ENCODE measurements around the gene PLA2G4B. TPM values are rescaled to one million over a fixed set of nuclear protein-coding genes. Genes with fewer than 3 reads are reported as not detected.
A peak's percentile ranks its signal among the peaks of the same experiment; 100 is the strongest.

Gene PLA2G4B
- 2.3 and 3.4 TPM in 2 replicates for total RNA-seq

GRCh38 chr15:41838400-41838897, at the start of gene PLA2G4B:
Gene PLA2G4B, plus strand, starts transcription at chr15:41838847. Its CDS starts 67 bp downstream, at chr15:41838914.
- H3K4me3 ChIP-seq (ENCODE audit: low read depth, low read length) = no peak within 1 kb of the TSS
- DNase-seq (ENCODE audit: low read depth) = no peak
- H3K36me3 ChIP-seq (ENCODE audit: control insufficient read depth, insufficient read depth, low read length) = no peaks in the 10 kb centered on the region
- H3K27me3 ChIP-seq (ENCODE audit: control insufficient read depth, insufficient read depth, low read length) = no peaks in the 10 kb centered on the region
- TF ChIP-seq CTCF (IDR thresholded peaks at IDR 0.05; ENCODE audit: insufficient read depth, low read length, poor library complexity, severe bottlenecking) = no peak

GRCh38 chr15:41789236-41789635, 49.4 kb upstream of the PLA2G4B start:
- no peaks in the 10 kb centered on the region for H3K27me3 ChIP-seq (ENCODE audit: control insufficient read depth, insufficient read depth, low read length)
- no peak for DNase-seq (ENCODE audit: low read depth)
- no peaks in the 10 kb centered on the region for H3K36me3 ChIP-seq (ENCODE audit: control insufficient read depth, insufficient read depth, low read length)
- no peak for TF ChIP-seq CTCF (IDR thresholded peaks at IDR 0.05; ENCODE audit: insufficient read depth, low read length, poor library complexity, severe bottlenecking)
- H3K4me3 ChIP-seq (ENCODE audit: low read depth, low read length) = no peak overlapping the region

- no peak for DNase-seq (ENCODE audit: low read depth)
- no peaks in the 10 kb centered on the region for H3K27me3 ChIP-seq (ENCODE audit: control insufficient read depth, insufficient read depth, low read length)
- no peaks in the 10 kb centered on the region for H3K36me3 ChIP-seq (ENCODE audit: control insufficient read depth, insufficient read depth, low read length)
- H3K4me3 ChIP-seq (ENCODE audit: low read depth, low read length) = no peak overlapping the region
- no peak for TF ChIP-seq CTCF (IDR thresholded peaks at IDR 0.05; ENCODE audit: insufficient read depth, low read length, poor library complexity, severe bottlenecking)
Observed at GRCh38 chr15:41789662-41790061, 49.0 kb upstream of the PLA2G4B start.

GRCh38 chr15:41790169-41790568, 48.5 kb upstream of the PLA2G4B start:
- no peak overlapping the region for H3K4me3 ChIP-seq (ENCODE audit: low read depth, low read length)
- DNase-seq (ENCODE audit: low read depth) = no peak
- no peak for TF ChIP-seq CTCF (IDR thresholded peaks at IDR 0.05; ENCODE audit: insufficient read depth, low read length, poor library complexity, severe bottlenecking)
- H3K36me3 ChIP-seq (ENCODE audit: control insufficient read depth, insufficient read depth, low read length) = no peaks in the 10 kb centered on the region
- no peaks in the 10 kb centered on the region for H3K27me3 ChIP-seq (ENCODE audit: control insufficient read depth, insufficient read depth, low read length)

GRCh38 chr15:41790756-41791546, 47.7 kb upstream of the PLA2G4B start:
- TF ChIP-seq CTCF (IDR thresholded peaks at IDR 0.05; ENCODE audit: insufficient read depth, low read length, poor library complexity, severe bottlenecking) = no peak
- Histone ChIP-seq H3K27me3 (ENCODE audit: control insufficient read depth, insufficient read depth, low read length) (no peaks in the 10 kb centered on the region), H3K36me3 (ENCODE audit: control insufficient read depth, insufficient read depth, low read length) (no peaks in the 10 kb centered on the region), H3K4me3 (ENCODE audit: low read depth, low read length) (no peak overlapping the region)
- DNase-seq (ENCODE audit: low read depth) = peak; percentile 82
